ENCODE data around the gene POLR2J. TPM values are rescaled to one million over a fixed set of nuclear protein-coding genes. Genes with fewer than 3 reads are reported as not detected.

The POLR2J gene
- total RNA-seq, 1 donor from 2014 or later: 48.1 TPM

GRCh38 chr7:102426268-102427018, 52.3 kb downstream of the POLR2J start:
- Mint-ChIP-seq H3K36me3 (ENCODE audit: low read depth, unreplicated experiment) (peaks cover 23% of the 10 kb centered on the region), H3K4me1 (ENCODE audit: unreplicated experiment) (peaks cover 6% of the 10 kb centered on the region), H3K9me3 (ENCODE audit: unreplicated experiment) (no peaks in the 10 kb centered on the region), H3K4me3 (ENCODE audit: unreplicated experiment) (no peak overlapping the region), H3K27me3 (ENCODE audit: unreplicated experiment) (peaks cover 8% of the 10 kb centered on the region), H3K27ac (ENCODE audit: unreplicated experiment) (no peak overlapping the region)
- no peak for DNase-seq (ENCODE audit: low spot score)
- no peak for TF ChIP-seq CTCF (IDR thresholded peaks at IDR 0.05; ENCODE audit: unreplicated experiment)

GRCh38 chr7:102425639-102426267, 53.0 kb downstream of the POLR2J start:
- DNase-seq (ENCODE audit: low spot score): no peak
- Mint-ChIP-seq H3K27me3 (ENCODE audit: unreplicated experiment) (peaks cover 13% of the 10 kb centered on the region), H3K4me1 (ENCODE audit: unreplicated experiment) (peaks cover 7% of the 10 kb centered on the region), H3K36me3 (ENCODE audit: low read depth, unreplicated experiment) (peaks cover 26% of the 10 kb centered on the region), H3K9me3 (ENCODE audit: unreplicated experiment) (no peaks in the 10 kb centered on the region), H3K4me3 (ENCODE audit: unreplicated experiment) (no peak overlapping the region), H3K27ac (ENCODE audit: unreplicated experiment) (no peak overlapping the region)
- TF ChIP-seq CTCF (IDR thresholded peaks at IDR 0.05; ENCODE audit: unreplicated experiment): no peak

- Mint-ChIP-seq H3K36me3 (ENCODE audit: low read depth, unreplicated experiment) (peaks cover 31% of the 10 kb centered on the region), H3K27ac (ENCODE audit: unreplicated experiment) (peak overlapping the region; percentile 11), H3K27me3 (ENCODE audit: unreplicated experiment) (peaks cover 14% of the 10 kb centered on the region), H3K4me3 (ENCODE audit: unreplicated experiment) (peak overlapping the region; percentile 80), H3K4me1 (ENCODE audit: unreplicated experiment) (peaks cover 9% of the 10 kb centered on the region), H3K9me3 (ENCODE audit: unreplicated experiment) (no peaks in the 10 kb centered on the region)
- DNase-seq (ENCODE audit: low spot score): no peak
- no peak for TF ChIP-seq CTCF (IDR thresholded peaks at IDR 0.05; ENCODE audit: unreplicated experiment)
Observed at GRCh38 chr7:102424787-102425218, 53.9 kb downstream of the POLR2J start.

- H3K27me3 Mint-ChIP-seq (ENCODE audit: unreplicated experiment): peaks cover 9% of the 10 kb centered on the region
- H3K27ac Mint-ChIP-seq (ENCODE audit: unreplicated experiment): no peak overlapping the region
- no peaks in the 10 kb centered on the region for H3K9me3 Mint-ChIP-seq (ENCODE audit: unreplicated experiment)
- H3K36me3 Mint-ChIP-seq (ENCODE audit: low read depth, unreplicated experiment): peaks cover 31% of the 10 kb centered on the region
- TF ChIP-seq CTCF (IDR thresholded peaks at IDR 0.05; ENCODE audit: unreplicated experiment): no peak
- no peak for DNase-seq (ENCODE audit: low spot score)
- H3K4me3 Mint-ChIP-seq (ENCODE audit: unreplicated experiment): no peak overlapping the region
- peaks cover 6% of the 10 kb centered on the region for H3K4me1 Mint-ChIP-seq (ENCODE audit: unreplicated experiment)
Observed at GRCh38 chr7:102424129-102424551, 54.6 kb downstream of the POLR2J start.

Small RNAs within 50 kb of the gene (microRNA-seq; reads per million reads assigned to microRNA genes)
- gene MIR4467 (ENCODE audit: unreplicated experiment) (5.2 reads per million, percentile 50 among the genes with 10 or more reads in this experiment), gene MIR5090 (ENCODE audit: unreplicated experiment) (3.5 reads per million, percentile 41 among the genes with 10 or more reads in this experiment)

Other genes starting within 250 kb of the POLR2J start
- gene SH2B2, start 192.1 kb downstream of the POLR2J start, total RNA-seq (ENCODE audit: unreplicated experiment): 2.6 TPM
- gene SPDYE6, start 122.5 kb downstream of the POLR2J start, total RNA-seq (ENCODE audit: unreplicated experiment): not detected
- 41.3 TPM for gene PRKRIP1, start 82.6 kb downstream of the POLR2J start, total RNA-seq (ENCODE audit: unreplicated experiment)
- 39.3 TPM for gene ORAI2, start 45.3 kb downstream of the POLR2J start, total RNA-seq (ENCODE audit: unreplicated experiment)
- 11.5 TPM for gene ALKBH4, start 14.1 kb downstream of the POLR2J start, total RNA-seq (ENCODE audit: unreplicated experiment)
- 30.3 TPM for gene LRWD1, start 13.9 kb downstream of the POLR2J start, total RNA-seq (ENCODE audit: unreplicated experiment)
- 6.2 TPM for gene RASA4B, start 38.9 kb upstream of the POLR2J start, total RNA-seq (ENCODE audit: unreplicated experiment)
- gene UPK3BL2, start 64.8 kb upstream of the POLR2J start, total RNA-seq (ENCODE audit: unreplicated experiment): 9.3 TPM
- gene SPDYE2, start 72.3 kb upstream of the POLR2J start, total RNA-seq (ENCODE audit: unreplicated experiment): not detected
- gene POLR2J3, start 93.7 kb upstream of the POLR2J start, total RNA-seq (ENCODE audit: unreplicated experiment): 22.0 TPM
- 20.4 TPM for gene RASA4, start 137.8 kb upstream of the POLR2J start, total RNA-seq (ENCODE audit: unreplicated experiment)
- gene UPK3BL1, start 163.9 kb upstream of the POLR2J start, total RNA-seq (ENCODE audit: unreplicated experiment): 17.4 TPM
- not detected for gene SPDYE2B, start 171.4 kb upstream of the POLR2J start, total RNA-seq (ENCODE audit: unreplicated experiment)
- 9.4 TPM for gene POLR2J2, start 192.7 kb upstream of the POLR2J start, total RNA-seq (ENCODE audit: unreplicated experiment)